Aorta (tissue), 5 donors: Measurements from ENCODE around the gene TRPM7. TPM values are rescaled to one million over a fixed set of nuclear protein-coding genes. Genes with fewer than 3 reads are reported as not detected.

Experiments used
- ATAC-seq: fragments of 200-7000 bp; cut with Tn5 transposase; one replicate; pipeline ENCODE4 v1.9.1; 2022; ENCODE audit warnings: moderate library complexity; ENCODE audit not compliant: low FRiP score
- DNase-seq, 2 donors: peaks; one replicate each; pipeline ENCODE4 v3.0.0-alpha.2; 2020
- H3K27ac ChIP-seq, 2 donors: one replicate each; pipeline ENCODE4 v1.5.1; 2013; ENCODE audit warnings: low read length in 2 of 2, mild to moderate bottlenecking in 2 of 2, moderate library complexity in 2 of 2, control low read depth in 1 of 2, inconsistent platforms in 1 of 2, low read depth in 1 of 2
- H3K27me3 ChIP-seq, 2 donors: one replicate each; pipeline ENCODE4 v1.6.1; 2013; ENCODE audit warnings: control low read depth in 1 of 2, low read length in 1 of 2, mild to moderate bottlenecking in 1 of 2, moderate library complexity in 1 of 2; ENCODE audit not compliant: insufficient read depth in 2 of 2, control insufficient read depth in 1 of 2
- H3K36me3 ChIP-seq, 2 donors: one replicate each; pipeline ENCODE4 v1.6.1; 2013; ENCODE audit warnings: control low read depth in 1 of 2, low read length in 1 of 2, mild to moderate bottlenecking in 1 of 2; ENCODE audit not compliant: insufficient read depth in 2 of 2, control insufficient read depth in 1 of 2
- H3K4me1 ChIP-seq, 2 donors: one replicate each; pipeline ENCODE4 v1.6.1; 2013; ENCODE audit warnings: low read length in 2 of 2, control low read depth in 1 of 2, mild to moderate bottlenecking in 1 of 2, moderate library complexity in 1 of 2; ENCODE audit not compliant: insufficient read depth in 2 of 2, control insufficient read depth in 1 of 2
- H3K4me3 ChIP-seq, 2 donors: one replicate each; pipeline ENCODE4 v1.5.1; 2013; ENCODE audit warnings: low read length in 2 of 2, control low read depth in 1 of 2, mild to moderate bottlenecking in 1 of 2
- H3K9me3 ChIP-seq: one replicate; pipeline ENCODE4 v1.6.1; 2013; ENCODE audit warnings: mild to moderate bottlenecking, low read length; ENCODE audit not compliant: control insufficient read depth
- WGBS, 2 donors: extraction: QIAGEN DNeasy Blood & Tissue Kit; methylation state at CpG; one replicate each; pipeline ENCODE4 v1.1.7; 2013; 5-methylcytosine and 5-hydroxymethylcytosine counted together
- intact Hi-C, 2 donors: fragments of 100-400 bp; cut with DNase I; formaldehyde crosslinking; loops; one replicate each; pipeline versions ENCODE4 v1.14.2 to v1.15.0; 2022
- polyA plus RNA-seq, 2 donors: library from polyadenylated mRNA; stranded (reverse); fragments of 200-250 nt; gene quantifications; one replicate each; pipeline ENCODE4 v1.2.3, GENCODE V29; 2013
- total RNA-seq, 2 donors: library from RNA; stranded (reverse); fragmentation: NEBNext Ultra II Directional; extraction: Animal tissue kit (Norgen Biotek cat#: 25700); gene quantifications; one replicate each; pipeline ENCODE4 v1.2.1, GENCODE V29; 2021
- donor health status: healthy with polysubstance abuse.
- donor health status: Bipolar disorder and iron deficiency.
- donor health status: DM: no; HTN: no; CAD: no.
- donor health status: DM: no; HTN: no; CAD: no.
- donor health status: DM: yes; HTN: yes; CAD: no.

TRPM7 gene
- total and polyA plus RNA-seq, 4 donors: 11.4 to 57.1 (median 30.8) TPM

DNA sequence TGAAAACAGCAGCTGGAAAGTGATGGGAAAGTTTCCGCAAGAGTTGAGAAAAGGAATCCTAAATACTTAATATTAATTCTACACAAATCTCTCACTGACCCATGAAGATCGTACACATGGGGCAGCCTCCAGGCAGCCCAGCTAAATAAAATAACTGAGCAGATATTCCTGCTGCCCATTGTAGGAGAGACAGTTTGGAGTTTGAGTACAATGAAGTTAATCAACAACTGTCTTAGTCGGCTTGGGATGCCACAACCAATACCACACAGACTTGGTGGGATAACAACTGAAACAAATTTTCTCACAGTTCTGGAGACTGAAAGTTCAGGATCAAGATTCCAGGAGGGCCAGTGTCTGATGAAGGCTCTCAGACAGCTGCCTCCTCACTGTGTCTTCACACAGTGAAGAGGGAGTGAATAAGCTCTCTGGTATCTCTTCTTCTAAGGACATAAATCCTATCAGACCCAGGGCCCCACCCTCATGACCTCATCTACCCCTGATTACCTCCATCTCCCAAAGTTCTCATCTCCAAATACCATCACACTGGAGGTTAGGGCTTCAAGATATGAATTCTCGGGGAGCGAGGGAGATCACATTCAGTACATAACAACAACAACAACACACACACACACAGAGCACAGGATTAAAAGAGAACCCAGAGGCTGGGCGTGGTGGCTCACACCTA is 9.7 kb downstream of the TRPM7 start:
- intact Hi-C loops: loop anchor here in 1 of 2 donors (5.0 kb wide), 1 partner anchor 210 kb away; no protein-coding TSS in a partner anchor
- no peaks in the 10 kb centered on the region for H3K9me3 ChIP-seq
- H3K4me3 ChIP-seq: no peak overlapping the region
- H3K36me3 ChIP-seq: no peaks in the 10 kb centered on the region
- H3K4me1 ChIP-seq: no peaks in the 10 kb centered on the region
- WGBS, 2 donors: 84 to 88% methylated on average over 6 of the region's 6 CpGs
- no peak for DNase-seq
- H3K27me3 ChIP-seq: no peaks in the 10 kb centered on the region
- no peak overlapping the region for H3K27ac ChIP-seq
- ATAC-seq: no peak

DNA sequence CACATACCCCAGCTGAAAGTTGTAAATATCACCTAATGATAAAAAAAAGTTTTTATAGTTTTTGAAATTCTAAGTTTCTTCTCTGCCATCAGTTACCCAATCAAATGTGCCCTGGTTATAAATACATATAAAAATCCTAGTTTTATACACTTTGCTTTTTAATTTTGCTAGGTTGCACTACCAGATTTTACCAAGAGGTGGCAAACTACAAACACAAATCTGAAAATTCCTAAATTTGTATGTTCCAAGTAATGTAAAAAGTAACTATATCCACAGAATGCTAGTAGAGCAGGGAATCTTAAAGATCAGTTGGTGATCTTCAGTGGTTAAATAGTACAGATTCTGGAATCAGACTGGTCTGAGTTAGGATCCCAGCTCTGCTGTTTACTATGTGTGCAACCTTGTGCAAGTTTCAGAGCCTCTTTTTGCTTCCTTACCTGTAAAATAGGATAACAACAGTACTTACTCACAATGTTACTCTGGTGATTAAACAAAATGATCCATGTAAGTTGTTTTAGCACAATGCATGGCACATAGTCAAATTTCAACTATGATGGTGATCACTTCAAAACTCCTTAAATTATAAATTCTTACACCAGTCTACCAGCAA is 11.0 kb downstream of the TRPM7 start:
- no peaks in the 10 kb centered on the region for H3K4me1 ChIP-seq
- no peak overlapping the region for H3K4me3 ChIP-seq
- ATAC-seq: no peak

DNA sequence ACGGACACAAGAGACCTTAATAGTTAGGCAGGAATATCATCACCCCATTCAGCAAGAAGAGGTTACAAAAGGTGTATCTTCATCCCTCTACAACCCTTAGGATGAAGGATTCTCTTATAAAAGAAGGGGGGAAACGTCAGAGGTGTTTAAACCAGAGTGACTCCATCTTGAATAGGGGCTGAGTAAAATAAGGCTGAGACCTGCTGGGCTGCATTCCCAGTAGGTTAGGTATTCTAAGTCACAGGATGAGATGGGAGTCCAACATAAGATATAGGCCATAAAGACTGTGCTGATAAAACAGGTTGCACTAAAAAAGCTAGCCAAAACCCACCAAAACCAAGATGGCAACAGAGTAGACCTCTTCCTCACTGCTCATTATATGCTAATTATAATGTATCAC is 16.5 kb downstream of the TRPM7 start:
- Histone ChIP-seq H3K4me1 (no peaks in the 10 kb centered on the region), H3K36me3 (no peaks in the 10 kb centered on the region), H3K27ac (no peak overlapping the region), H3K4me3 (no peak overlapping the region), H3K27me3 (no peaks in the 10 kb centered on the region), H3K9me3 (no peaks in the 10 kb centered on the region)
- DNase-seq (no peak), ATAC-seq (no peak)
- intact Hi-C loops: loop anchor here in 1 of 2 donors (5.0 kb wide), 1 partner anchor 207 kb away; no protein-coding TSS in a partner anchor
- WGBS, 2 donors: 68 to 73% methylated on average over 2 of the region's 2 CpGs

More for the DNA sequence above, 11.0 kb downstream of the TRPM7 start:
- Histone ChIP-seq H3K27ac (no peak overlapping the region), H3K27me3 (no peaks in the 10 kb centered on the region), H3K36me3 (no peaks in the 10 kb centered on the region), H3K9me3 (no peaks in the 10 kb centered on the region)
- intact Hi-C loops: loop anchor here (1.0 to 5.0 kb wide), 4 partner anchors 201 to 233 kb away; partner anchors contain the start of gene AP4E1 (in 2 of the 2)
- no peak for DNase-seq

DNA sequence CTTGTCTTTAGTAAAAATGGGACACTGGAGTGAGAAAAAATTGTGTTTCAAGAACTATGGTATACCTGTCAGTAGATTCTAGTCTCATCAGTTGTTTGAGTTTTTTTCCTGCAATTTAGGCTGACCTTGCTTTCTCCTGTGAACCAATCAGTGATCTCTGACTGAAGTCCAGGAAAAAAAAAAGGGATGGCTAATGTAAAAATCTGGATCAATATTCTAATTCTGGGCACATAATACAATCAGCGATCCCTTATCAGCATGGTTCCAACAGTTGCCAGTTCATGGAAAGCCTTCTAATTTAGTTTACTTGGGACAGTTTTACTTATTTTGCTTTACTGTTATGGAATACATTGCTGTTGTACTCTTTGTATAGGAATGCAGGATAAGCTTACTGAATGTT is 17.0 kb downstream of the TRPM7 start:
- Histone ChIP-seq H3K27me3 (no peaks in the 10 kb centered on the region), H3K36me3 (no peaks in the 10 kb centered on the region), H3K4me1 (no peaks in the 10 kb centered on the region), H3K4me3 (no peak overlapping the region), H3K27ac (no peak overlapping the region), H3K9me3 (no peaks in the 10 kb centered on the region)
- intact Hi-C loops: loop anchor here in 1 of 2 donors (5.0 kb wide), 1 partner anchor 208 kb away; no protein-coding TSS in a partner anchor
- ATAC-seq (no peak), DNase-seq (no peak)
- WGBS, 2 donors: 75 to 76% methylated on average over 1 of the region's 1 CpG

DNA sequence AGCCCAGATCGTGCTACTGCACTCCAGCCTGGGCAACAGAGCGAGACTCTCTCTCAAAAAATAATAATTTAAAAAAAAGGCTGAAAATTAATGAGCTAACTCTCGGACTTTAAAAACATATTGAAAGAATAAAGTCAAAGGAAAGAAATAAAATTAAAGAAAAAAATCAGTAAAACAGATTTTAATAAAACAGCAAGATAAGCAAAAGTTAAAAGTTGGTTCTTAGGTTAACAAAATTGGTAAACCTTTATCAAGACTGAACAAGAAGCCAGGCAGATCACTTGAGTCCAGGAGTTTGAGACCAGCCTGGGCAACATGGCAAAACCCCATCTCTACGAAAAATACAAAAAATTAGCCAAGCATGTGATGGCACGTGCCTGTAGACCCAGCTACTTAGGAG is 20.7 kb downstream of the TRPM7 start:
- H3K36me3 ChIP-seq: no peaks in the 10 kb centered on the region
- no peaks in the 10 kb centered on the region for H3K4me1 ChIP-seq
- H3K9me3 ChIP-seq: no peaks in the 10 kb centered on the region
- no peak overlapping the region for H3K27ac ChIP-seq
- H3K27me3 ChIP-seq: no peaks in the 10 kb centered on the region
- DNase-seq: no peak
- ATAC-seq: no peak
- intact Hi-C loops: no loop called here
- H3K4me3 ChIP-seq: no peak overlapping the region
- 80 to 81% methylated on average over 5 of the region's 5 CpGs for WGBS, 2 donors

DNA sequence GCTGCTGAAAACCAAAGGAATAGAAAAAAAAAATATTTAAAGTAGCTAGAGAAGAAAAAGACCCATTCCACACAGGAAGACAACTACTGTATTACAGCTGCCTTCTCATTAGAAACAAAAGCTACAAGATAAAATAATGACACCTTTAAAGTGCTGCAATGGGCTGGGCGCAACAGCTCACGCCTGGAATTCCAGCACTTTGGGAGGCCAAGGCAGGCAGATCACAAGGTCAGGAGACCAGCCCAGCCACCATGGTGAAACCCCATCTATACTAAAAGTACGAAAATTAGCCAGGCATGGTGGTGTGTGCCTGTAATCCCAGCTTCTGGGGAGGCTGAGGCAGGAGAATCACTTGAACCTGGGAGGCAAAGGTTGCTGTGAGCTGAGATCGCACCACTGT is 31.0 kb downstream of the TRPM7 start:
- Histone ChIP-seq H3K27ac (no peak overlapping the region), H3K4me3 (no peak overlapping the region), H3K27me3 (no peaks in the 10 kb centered on the region), H3K9me3 (no peaks in the 10 kb centered on the region), H3K36me3 (peaks cover 3% of the 10 kb centered on the region in 2 donors), H3K4me1 (no peaks in the 10 kb centered on the region)
- no peak for DNase-seq
- 92 to 94% methylated on average over 4 of the region's 4 CpGs for WGBS, 2 donors
- intact Hi-C loops: no loop called here
- no peak for ATAC-seq

DNA sequence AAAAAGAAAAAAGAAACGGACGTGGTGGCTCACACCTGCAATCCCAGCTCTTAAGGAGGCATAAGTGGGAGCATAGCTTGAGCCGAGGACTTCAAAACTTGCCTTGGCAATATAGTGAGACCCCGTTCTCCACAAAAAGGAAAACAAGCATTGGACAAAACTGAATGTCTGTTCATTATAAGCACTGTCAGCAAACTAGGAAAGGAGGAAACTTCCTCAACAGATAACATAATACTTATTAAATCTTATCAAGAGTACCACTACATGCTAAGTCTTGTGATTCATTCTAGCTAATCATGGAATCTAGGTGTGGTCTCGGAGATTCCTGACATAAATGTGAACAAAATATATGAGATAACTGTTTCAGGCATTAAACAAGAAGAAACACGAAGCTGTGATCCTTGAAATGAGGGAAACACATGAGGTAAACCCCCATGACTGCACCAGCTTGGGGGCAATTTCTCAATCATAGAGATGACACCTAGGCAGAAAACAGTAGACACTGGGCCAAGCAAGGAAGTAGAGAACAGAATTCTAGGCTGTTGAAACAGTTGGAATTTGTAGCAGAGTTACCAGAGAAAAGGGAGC is 33.3 kb downstream of the TRPM7 start:
- no peak overlapping the region for H3K27ac ChIP-seq
- no peaks in the 10 kb centered on the region for H3K9me3 ChIP-seq
- H3K4me1 ChIP-seq: no peaks in the 10 kb centered on the region
- WGBS, 2 donors: 89% methylated on average over 6 of the region's 6 CpGs
- no peak for ATAC-seq
- intact Hi-C loops: no loop called here
- H3K36me3 ChIP-seq: peaks cover 3% of the 10 kb centered on the region in 2 donors
- H3K27me3 ChIP-seq: no peaks in the 10 kb centered on the region
- DNase-seq: no peak
- H3K4me3 ChIP-seq: no peak overlapping the region

DNA sequence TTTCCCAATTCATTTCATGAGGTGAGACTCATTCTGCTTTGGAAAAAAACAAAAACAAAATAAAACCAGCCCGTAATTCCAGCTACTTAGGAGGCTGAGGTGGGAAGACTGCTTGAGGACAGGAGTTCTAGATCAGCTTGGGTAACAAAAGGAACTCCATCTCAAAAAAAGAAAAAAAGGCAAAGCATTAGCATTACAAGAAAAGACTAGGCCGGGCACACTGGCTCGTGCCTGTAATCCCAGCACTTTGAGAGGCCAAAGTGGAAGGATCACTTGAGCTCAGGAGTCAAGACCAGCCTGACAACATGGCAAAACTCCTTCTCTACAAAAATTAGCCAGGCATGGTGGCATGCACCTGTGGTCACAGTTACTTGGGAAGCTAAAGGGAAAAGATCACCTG is 33.9 kb downstream of the TRPM7 start:
- ATAC-seq (no peak), DNase-seq (no peak)
- no peak overlapping the region for H3K4me3 ChIP-seq
- intact Hi-C loops: no loop called here
- WGBS, 2 donors: 77 to 89% methylated on average over 3 of the region's 3 CpGs
- no peaks in the 10 kb centered on the region for H3K4me1 ChIP-seq
- no peaks in the 10 kb centered on the region for H3K9me3 ChIP-seq
- H3K36me3 ChIP-seq: peaks cover 3% of the 10 kb centered on the region in 2 donors
- H3K27me3 ChIP-seq: no peaks in the 10 kb centered on the region
- H3K27ac ChIP-seq: no peak overlapping the region

DNA sequence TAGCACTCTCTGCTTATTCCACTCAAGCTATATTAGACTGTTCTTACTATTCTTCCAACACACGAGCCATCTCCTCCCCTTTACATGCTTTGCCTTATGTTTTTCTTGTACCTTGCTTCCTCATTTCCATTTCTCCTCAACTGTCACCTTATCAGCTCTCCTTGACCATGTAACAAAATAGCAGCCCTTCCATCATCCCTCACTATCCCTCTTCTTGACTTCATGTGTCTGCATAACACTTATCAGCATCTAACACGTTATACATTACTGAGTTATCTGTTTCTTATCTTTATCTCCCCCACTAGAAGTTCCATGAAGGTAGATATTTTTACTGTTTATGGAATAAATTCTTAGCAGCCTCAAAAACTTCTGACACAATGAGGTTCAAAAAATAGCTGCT is 45.3 kb downstream of the TRPM7 start:
- Histone ChIP-seq H3K4me1 (no peaks in the 10 kb centered on the region), H3K4me3 (no peak overlapping the region), H3K27ac (no peak overlapping the region), H3K27me3 (no peaks in the 10 kb centered on the region), H3K9me3 (no peaks in the 10 kb centered on the region), H3K36me3 (peaks cover 0 to 1% of the 10 kb centered on the region in 2 donors)
- intact Hi-C loops: no loop called here
- ATAC-seq (no peak), DNase-seq (no peak)
- WGBS, 2 donors: 77 to 82% methylated on average over 2 of the region's 2 CpGs
